M059J (cell line): ENCODE data around the gene FLT1. TPM values are rescaled to one million over a fixed set of nuclear protein-coding genes. Genes with fewer than 3 reads are reported as not detected.

Source experiments
- DNase-seq: peaks from one replicate; pipeline ENCODE4 v3.0.0-alpha.2; 2012; ENCODE audit warnings: low read depth
- total RNA-seq: library from RNA; depleted of rRNA; stranded (reverse); fragments of >200 nt; shearing (Covaris generic); gene quantifications from 2 replicates; pipeline ENCODE4 v1.2.3, GENCODE V29; 2014

The FLT1 gene
- total RNA-seq, 1 experiment from 2014 or later = 3.5 TPM

DNA sequence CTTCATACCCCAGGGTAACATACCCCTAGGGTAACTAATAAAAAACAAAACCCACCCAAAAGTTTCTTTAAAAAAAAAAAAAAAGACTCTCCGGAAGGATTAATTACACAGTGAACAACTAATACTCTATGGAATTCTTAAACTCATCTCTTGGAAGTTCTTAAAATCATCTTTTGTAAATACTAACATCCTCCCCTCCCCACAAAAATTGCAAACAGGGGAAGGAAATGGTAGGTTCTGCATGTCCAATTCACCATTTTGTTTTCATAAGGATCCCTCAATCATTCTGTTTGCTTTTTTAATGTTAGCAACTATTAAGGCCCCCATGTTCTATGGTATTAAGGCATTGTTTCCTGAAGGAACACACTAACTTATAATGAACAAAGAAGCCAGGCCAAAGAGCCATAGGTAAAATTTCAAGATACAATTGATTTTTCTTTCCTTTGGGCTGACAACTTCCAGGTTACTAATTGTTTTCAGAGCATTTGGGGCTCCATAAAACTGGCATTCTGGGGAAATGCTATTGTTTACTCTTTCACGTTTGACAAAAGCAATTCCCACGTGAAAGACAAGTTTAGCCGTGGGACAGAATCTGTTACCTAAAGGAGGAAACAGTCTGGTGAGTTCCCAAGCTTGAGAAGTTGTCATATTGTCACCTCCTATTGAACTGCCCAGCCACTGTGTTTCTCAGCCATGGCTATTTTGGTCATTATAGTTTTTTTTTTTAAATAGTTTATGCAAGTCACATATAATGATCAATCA, 107.0 kb downstream of the FLT1 start:
- no peak for DNase-seq

DNA sequence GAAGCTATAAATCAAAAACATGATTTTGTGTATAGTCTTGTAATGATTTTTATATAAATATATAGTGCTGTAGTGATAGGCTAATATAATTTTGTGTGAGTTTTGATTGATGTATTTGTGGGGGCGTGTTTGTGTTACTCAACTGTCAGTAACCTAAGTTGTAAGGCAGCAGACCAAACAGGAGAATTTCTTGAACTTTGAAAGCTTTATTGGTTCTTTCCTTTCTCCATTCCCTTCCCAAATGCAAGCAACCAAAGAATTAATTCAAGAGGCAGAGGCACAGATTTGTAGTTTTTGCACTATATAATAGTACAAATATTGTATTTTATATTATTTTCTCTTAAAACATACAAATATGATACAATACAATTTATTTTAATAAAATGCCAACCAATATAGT, 109.6 kb downstream of the FLT1 start:
- no peak for DNase-seq

DNA sequence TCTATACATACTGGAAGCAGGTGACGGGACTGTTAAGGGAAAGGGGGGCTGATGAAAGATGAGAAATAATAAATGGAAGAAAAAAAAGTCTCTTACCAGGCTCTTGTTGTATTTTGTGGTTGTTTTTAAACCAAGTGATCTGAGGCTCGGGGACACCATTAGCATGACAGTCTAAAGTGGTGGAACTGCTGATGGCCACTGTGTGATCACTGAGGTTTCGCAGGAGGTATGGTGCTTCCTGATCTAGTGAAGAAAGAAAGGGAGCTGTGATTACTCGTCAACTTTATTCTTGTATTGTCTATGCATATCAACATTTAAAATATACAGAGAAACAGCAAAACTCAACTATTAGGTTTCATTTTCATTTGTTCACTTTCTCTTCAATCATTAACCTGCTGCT, 110.1 kb downstream of the FLT1 start:
- no peak for DNase-seq

DNA sequence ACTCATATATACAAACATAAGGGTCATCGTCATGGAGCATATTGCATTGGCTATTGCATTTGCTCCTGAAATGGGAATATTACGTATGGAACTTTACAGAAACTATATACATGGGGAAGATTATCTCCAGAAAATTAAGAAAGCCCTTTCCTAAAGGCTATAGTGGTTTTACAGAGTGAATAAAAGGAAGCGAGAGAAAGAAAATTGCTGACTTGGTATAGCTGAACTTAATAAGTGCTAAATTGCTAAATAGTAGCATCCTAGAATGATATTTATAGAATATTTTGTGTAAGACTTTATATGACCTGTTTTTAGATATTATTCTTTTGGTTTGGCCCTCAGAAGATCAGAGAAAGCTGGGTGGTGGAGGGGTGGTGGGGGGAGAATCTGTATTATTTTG, 114.6 kb downstream of the FLT1 start:
- no peak for DNase-seq

DNA sequence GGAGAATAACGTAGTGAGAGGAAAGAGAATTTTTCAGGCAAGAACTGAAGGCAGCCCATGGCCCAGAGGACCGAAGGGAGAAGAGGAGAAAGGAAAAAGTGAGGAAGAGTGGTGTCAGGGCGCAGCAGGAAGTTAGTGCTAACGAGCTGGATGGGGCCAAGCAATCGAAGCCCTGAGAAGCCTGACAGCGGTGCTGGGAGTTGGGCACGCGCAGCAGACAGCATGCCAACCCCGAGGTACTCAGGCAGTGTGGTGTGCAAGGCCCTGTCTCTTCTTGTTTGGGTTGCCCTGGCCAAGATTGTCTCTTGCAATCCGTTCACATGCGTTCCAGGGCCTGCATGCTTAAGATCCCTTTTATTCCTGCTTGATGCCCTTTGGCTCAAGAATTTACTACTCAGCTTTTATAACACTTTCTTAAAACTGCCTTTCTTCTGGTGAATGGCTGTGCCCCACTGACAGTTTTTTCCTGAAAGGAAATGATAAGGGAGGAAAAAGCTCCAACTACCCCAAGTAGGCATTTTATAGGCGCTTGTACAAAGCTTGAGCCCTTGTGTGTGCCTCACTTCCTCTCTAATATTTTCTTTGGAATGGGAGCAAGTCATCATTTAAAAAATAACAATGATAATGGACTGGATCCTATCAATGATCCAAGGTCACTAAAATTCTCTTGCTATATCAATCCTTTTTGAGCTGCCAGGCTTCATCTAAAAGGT, 115.4 kb downstream of the FLT1 start:
- DNase-seq = no peak

DNA sequence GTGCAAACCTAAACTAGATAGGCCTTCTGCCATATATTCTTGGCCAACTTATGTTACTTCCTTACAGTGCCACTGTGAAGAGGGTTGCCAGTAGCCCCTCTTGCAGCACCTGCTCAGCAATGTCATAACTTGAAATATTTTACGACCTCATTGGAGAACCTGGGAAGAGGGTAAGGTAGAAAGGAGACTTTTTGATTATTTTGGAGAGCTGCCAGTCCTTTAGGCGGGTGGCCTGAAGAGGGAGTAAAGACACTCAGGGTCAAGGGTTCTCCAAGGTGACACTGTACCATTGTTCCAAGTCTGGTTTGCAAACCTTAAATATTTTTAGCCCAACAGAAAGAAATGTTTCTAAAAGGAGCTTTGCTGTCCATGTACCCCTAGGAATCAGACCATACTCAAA, 118.3 kb downstream of the FLT1 start:
- DNase-seq = no peak

DNA sequence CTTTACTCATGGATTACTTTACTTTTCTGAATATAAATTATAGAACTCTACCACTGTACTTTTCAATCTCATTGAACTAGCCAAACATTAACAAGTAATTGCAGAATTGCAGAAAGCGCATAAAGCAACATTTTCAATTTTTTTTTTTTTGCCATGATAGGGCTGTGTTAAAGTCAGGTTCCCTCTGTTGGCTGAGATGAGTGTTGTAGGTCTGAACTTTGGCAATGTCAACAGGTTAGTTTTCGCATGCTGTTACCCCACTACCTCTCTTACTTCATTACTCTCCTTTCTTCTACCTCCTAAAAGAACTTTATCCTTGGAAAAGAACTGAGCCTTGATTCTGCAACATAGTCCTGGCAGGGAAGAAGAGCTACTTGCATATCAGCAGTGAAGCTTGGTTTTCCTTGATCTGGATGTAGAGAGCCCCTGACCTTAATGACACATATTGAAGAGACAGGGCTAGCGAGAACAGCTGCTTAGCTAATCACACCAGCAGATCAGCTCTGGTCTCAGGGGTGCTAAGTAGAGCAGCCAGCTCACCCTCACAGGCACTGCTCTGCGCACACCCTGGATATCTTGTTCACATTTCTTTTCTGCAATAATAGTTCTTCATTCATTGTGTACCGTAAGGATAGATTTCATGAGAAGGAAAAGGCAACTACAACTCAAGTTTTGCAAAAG, 119.5 kb downstream of the FLT1 start:
- no peak for DNase-seq

DNA sequence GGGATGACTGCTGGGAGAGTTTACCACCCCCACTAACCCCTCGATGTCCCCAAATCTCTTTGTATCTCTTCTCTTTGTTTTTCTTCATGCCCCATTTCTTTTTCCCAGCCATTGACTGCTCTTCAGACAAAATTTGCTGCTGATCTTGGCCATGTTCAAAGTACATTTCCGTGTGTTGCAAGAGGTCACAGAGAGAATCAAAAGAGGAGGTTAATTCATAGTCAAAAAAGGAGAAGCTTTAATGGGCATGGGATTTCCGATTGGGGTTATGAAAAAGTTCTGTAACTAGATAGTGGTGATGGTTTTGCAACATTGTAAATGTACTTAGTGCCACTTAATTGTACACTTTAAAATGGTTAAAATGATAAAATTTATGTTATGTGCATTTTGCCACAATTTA, 121.1 kb downstream of the FLT1 start:
- DNase-seq = no peak

DNA sequence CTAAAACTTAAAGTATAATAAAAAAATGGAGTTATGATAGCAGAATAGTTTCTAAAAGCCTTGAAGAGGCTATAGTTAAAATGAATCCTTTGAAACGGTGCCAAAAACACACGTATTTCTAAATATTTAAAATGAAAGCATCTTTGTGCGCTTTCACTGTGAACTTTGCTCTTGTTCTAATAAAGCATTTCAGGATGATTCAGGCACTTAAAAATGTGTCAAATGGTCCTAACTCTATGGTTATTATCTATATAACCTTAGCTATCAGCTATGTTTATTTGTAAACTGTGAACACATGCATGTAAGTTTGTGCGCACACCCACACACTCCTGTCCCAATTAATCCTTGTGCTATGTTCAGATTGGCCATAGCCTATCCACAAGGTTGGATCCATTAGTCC, 124.5 kb downstream of the FLT1 start:
- no peak for DNase-seq

DNA sequence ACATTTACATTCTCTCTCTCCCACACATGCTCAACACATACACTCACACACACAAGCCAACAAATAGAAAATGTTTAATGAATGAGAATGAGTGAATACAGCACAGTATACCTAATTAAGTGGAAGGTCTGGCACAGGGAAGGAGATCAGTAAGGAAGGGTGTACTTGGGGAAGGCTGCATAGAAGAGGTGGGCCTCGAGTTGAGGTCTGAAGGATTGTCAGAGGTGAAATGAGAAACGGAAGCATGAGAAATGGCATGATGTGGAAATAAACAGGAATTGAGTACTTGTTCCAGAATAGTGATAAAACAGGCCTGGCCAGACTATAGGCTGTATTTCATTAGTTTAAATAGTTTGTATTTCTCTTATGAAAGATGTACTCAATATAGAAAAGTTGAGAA, 136.2 kb downstream of the FLT1 start:
- no peak for DNase-seq

DNA sequence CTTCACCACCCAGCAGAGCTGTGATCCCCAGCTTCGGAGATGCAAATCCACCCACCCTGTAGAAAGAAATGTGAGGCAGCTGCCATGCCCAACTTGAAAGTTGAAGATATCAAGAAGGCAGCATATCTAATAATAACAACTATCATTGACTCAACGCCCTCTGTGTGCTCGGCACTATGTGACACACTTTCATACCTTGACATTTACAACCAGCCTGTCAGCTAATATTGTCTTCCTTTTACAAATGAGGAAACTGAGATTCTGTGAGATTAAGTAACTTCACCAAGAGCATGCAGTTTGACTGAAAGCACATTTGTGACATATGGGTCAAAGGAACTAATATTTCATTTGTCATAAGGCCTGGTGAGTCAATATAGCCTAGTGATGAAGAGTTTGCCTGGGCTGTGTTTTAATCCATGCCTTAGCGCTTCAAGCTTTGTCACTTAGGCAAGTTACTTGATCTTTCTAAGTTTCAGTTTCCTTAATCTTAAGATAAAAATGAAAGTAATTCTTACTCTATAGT, 137.0 kb downstream of the FLT1 start:
- peak; percentile 28 for DNase-seq

DNA sequence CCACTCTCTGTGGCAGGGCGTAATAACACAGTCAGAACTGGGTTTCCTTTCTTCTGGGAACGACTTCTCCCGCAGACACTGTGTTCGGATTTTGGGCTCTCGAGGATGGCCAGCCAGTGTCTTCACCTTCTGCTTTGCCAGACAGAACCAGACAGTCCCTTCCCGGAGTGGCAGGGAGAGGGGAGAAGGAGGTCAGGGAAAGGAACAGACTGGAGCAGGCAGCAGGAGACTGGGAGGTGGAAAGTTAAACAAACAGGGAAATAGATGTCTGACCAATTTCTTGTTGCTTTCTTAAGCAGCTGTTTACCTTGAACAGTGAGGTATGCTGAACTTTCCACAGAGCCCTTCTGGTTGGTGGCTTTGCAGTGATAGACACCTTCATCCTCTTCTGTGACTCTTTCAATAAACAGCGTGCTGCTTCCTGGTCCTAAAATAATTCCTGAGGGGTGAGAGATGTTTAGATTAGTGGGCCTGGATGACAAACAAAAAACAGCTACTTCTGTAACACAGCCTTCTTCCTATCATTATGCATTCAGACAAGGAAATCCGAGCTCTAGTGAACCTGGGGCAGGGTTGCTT, 137.6 kb downstream of the FLT1 start:
- DNase-seq = peak; percentile 50

DNA sequence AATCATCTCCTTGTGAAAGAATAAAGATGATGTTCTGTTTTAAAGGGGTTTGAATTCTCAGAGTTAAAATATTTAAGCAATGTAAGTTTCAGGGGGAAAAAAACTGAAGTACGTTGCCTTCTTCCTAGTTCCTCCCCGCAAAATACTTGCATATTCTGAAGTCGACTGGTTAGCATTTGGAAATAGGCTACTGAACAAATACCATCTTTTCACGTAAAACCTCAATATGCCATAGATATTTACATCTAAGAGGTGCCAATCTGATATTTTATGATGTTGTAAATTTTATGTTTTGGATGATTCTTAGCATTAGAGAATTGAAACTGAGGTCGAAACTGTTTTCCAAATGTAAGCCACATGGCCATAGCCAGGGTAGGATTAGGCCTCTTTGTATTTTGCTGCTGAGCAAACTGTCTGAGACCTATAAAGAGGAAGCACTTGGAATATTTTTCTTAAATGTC, 138.3 kb downstream of the FLT1 start:
- no peak for DNase-seq

DNA sequence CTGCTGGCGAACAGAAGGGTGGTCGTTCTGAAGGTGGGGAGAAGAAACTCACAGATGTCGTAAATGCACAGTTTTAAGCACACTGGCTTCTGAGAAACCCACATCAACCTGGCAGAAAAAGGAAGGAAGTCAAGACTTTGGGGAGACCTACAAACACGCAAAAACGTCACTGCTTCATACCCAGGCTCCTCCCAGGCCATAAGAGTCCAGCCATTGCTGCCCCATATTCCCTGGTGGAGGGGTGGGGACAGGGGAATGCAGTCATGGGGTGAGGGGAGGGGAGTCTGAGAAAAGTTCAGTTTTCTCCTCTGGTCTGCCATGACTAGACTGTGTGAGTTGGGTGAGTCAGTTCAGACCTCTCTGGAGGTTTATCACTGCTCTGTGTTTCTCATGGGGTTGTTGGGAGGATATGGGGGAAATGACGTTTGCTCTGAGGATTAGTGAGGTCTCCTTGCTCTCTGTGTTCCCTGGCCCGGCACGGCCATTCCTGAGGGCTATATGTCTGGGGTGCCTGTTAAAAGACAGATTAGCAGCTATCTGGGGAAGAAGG, 139.0 kb downstream of the FLT1 start:
- peak; percentile 73 for DNase-seq

DNA sequence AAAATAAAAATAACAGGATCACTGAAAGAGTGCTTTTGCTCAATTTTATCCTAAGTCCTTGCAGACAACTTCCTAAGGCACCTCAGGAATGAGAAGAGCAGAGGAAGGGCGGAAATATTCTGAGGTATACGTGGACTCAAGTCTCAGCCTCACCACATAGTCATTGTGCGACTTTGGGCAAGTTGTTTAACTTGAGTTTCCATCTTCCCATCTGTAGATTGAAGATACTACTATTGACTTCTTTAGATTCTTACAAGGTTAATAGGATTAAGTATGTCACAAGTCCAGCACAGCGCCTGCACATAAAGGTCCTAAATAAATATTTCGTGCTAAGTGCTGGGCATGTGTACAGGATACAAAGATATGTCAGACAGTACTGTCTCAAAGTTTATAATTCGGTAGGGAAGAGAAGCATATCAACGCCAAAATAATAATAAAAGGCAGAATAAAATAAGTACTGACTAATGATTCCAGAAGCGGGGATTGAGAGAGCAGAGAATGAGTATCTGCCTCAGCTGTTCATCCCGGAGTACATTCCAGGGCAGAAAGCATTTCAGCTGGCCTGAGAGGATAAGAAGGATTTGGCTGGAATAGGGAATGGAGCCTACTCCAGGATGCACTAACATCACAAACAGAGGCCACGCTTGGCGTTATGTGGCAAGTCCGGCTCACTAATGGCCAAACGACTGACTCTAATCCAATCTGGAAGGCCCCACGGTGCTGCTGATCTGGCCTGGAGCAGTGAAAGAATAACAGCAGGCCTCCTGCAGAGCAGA, 139.7 kb downstream of the FLT1 start:
- DNase-seq = no peak

DNA sequence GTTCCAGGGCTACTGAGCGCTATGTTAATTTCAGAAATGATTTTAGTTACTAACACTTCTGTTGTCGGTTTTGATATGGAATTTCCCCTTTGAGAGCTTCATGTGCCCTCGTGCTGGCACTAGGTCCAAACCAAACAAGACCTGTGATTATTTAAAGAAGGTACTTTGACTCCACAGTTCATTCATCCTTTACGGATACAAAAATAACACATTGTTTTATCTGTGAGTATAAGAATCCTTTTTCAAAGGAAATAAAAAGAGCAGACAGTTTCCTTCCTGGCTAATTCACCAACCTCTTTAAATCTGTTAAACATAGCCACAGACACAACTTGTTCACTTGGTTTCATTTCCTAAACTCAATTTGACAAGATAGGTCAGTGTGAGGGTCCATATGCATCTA, 141.2 kb downstream of the FLT1 start:
- DNase-seq = no peak

DNA sequence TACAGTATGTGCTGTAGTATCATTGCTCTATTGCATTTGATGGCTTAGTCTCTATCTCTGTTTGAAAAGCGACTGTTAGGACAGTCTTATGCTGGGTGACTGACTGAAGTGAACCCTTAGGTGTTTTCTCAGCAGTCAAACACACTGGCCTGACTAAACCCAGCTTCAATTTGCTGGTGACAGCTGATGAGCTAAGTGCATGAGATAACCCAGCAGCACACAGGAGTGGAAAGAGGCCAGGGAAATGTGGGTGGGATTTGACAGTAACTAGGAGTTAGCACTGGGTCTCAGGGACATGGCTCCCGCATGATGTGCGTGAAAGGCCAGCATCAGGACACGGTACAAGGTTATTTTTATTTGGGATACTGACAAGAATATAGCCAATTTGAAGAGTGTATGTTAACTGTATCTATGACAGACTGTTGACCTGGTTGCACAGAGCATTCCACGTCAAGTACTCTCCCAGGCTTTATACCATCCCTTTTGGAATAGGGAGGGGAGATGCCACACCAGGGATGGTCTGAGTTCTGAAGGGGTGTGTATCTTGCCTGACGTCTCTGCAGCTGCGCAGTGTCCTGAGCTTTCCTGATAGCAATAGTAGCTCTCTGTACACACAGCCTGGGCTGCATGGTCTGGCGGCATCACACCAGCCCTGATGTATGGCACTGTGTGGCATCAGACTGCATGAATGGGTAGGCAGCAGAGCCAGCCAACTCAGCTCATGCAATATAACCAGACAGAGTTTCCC, 144.8 kb downstream of the FLT1 start:
- DNase-seq = no peak

DNA sequence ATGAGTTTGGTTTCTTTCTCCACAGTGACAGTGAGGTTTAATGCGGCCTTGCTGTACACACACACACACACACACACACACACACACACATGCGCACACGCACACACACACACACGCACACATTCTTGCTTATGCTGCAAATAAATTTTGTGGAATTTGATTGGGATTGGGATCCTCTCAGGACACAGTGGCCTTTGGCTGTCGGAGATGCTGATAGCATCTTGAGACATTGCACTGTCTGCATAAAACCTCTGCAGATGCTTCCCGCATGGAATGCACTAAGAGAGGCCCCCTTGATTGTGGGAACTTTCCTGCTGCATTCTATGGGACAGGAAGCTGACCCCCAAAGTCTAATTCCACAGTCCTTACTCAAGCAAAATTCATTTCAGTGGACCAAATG, 145.6 kb downstream of the FLT1 start:
- no peak for DNase-seq

DNA sequence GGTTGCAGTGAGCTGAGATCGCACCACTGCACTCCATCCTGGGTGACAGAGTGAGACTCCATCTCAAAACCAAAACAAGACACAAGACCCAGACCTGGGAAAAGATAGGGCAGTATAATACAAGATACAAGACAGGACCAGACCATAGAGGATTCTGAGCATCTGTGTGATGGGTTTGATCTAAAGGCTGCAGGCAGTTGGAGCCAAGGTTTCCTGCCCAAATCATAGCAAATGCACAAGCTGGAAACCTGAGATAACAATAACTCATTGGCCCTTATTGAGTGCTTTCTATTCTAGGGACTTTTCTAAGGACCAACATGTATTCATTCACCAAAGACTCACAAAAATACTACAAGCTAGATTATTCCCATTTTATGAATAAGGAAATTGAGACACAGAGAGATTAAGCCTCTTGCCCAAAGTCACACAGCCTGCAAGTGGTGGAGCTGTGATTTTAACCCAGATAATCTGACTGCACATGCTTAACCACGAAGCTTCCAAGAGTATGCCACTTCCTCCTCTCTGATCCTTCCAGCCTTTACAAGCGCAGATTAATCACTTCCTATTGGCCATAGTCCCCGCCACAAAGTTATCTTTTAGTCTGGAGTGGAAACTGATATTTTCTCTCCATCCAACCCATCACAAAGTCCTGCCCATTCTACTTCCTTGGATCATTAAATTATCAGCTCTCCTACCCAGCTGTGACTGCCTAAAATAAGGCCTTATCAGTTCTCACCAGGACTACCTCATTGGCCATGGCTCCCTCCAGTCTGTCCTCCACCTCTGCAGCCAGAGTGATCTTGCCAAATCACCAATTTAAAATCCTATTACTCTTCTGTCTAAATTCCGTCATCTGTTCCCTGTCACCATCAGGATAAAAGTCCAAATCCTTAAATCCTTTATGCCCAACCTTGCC, 147.2 kb downstream of the FLT1 start:
- peak; percentile 43 for DNase-seq
